Psoas muscle (tissue), 8 donors: ENCODE measurements around the gene SUFU. TPM values are rescaled to one million over a fixed set of nuclear protein-coding genes. Genes with fewer than 3 reads are reported as not detected.

ENCODE experiments used
- ATAC-seq, 4 donors: fragments of 200-7000 bp; cut with Tn5 transposase; one replicate each; pipeline ENCODE4 v1.9.1; 2020; ENCODE audit warnings: moderate library complexity in 3 of 4, mild to moderate bottlenecking in 2 of 4
- DNase-seq, 2 donors: peaks; one replicate each; pipeline ENCODE4 v3.0.0-alpha.2; 2020
- H3K27ac ChIP-seq: fragments of 200-600 bp; one replicate; pipeline ENCODE4 v1.8.0; 2022
- H3K27me3 ChIP-seq, 3 donors: fragments of 200-600 bp in 1 of 3; one replicate each; pipeline versions ENCODE4 v1.6.1 to v1.8.0; 2013 to 2022; ENCODE audit warnings: low read length in 2 of 3, mild to moderate bottlenecking in 2 of 3, moderate library complexity in 1 of 3; ENCODE audit not compliant: insufficient read depth in 3 of 3
- H3K36me3 ChIP-seq, 2 donors: fragments of 200-600 bp in 1 of 2; one replicate each; pipeline versions ENCODE4 v1.6.1 to v1.8.0; 2013 to 2022; ENCODE audit warnings: low read depth in 1 of 2, mild to moderate bottlenecking in 1 of 2, moderate library complexity in 1 of 2; ENCODE audit not compliant: insufficient read depth in 1 of 2
- H3K4me1 ChIP-seq: fragments of 200-600 bp; one replicate; pipeline ENCODE4 v1.8.0; 2022
- H3K4me3 ChIP-seq: fragments of 200-600 bp; one replicate; pipeline ENCODE4 v1.8.0; 2022; ENCODE audit warnings: mild to moderate bottlenecking
- H3K9me3 ChIP-seq: fragments of 200-600 bp; one replicate; pipeline ENCODE4 v1.8.0; 2022
- CTCF ChIP-seq: fragments of 200-600 bp; IDR thresholded peaks from one replicate; pipeline ENCODE4 v1.8.0; 2022; ENCODE audit warnings: antibody characterized with exemption
- WGBS, 3 donors: extraction: QIAGEN DNeasy Blood & Tissue Kit; methylation state at CpG; one replicate each; pipeline versions ENCODE4 v1.1.6 to v1.1.7; 2013; 5-methylcytosine and 5-hydroxymethylcytosine counted together
- intact Hi-C, 2 donors: fragments of 100-400 bp; cut with DNase I; formaldehyde crosslinking; loops; one replicate each; pipeline versions ENCODE4 v1.11.0 to v1.14.2; 2022
- polyA plus RNA-seq, 3 donors: library from polyadenylated mRNA; stranded (reverse); fragments of 200-250 nt; gene quantifications; one replicate each; pipeline ENCODE4 v1.2.3, GENCODE V29; 2013
- total RNA-seq, 4 donors: library from RNA; stranded (reverse); fragmentation: NEBNext Ultra II Directional in 2 of 4; extraction: Animal tissue kit (Norgen Biotek cat#: 25700) in 2 of 4; gene quantifications; one replicate each; pipeline versions ENCODE4 v1.2.1 to v1.2.4, GENCODE V29; 2021 to 2023
- donor health status: healthy with polysubstance abuse.
- donor health status: DM: no; HTN: no; CAD: no; lungs with moderate emphysema.
- donor health status: Bipolar disorder and iron deficiency.
- donor health status: healthy.
- donor health status: DM: yes; HTN: yes; CAD: no.
- donor health status: DM: no; HTN: no; CAD: no.
- donor health status: DM: no; HTN: no; CAD: no.
- donor health status: DM: yes; HTN: yes; CAD: no.

The SUFU gene
- total and polyA plus RNA-seq, 7 donors: 2.1 to 6.8 (median 5.1) TPM

DNA sequence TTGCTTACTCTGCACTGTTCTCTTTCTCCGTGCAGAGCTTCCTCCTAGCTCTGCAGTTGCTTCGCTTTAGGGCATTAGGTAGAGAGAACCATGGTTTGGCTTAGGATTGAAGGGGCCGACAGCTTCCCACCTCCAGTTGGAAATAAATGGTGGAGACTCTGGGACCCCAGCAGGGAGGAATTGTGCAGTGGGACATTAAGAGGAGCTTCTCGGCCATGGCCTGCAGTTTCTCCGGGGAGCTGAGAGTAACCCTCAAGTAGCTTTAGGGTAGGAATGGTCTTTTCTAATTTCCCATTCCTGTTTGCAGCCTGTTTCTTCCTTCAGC, 1.2 kb downstream of the SUFU start:
- ATAC-seq: no peak
- WGBS, 3 donors: 14 to 26% (median 25%) methylated on average over 5 of the region's 5 CpGs

GRCh38 chr10:102505462-102506115, 1.8 kb downstream of the SUFU start:
- WGBS, 3 donors: 53 to 59% (median 57%) methylated on average over 10 of the region's 10 CpGs
- peaks cover 47% of the 10 kb centered on the region for H3K4me1 ChIP-seq
- peak overlapping the region; percentile 94 for H3K4me3 ChIP-seq
- no peaks in the 10 kb centered on the region for H3K9me3 ChIP-seq
- TF ChIP-seq CTCF: no peak
- DNase-seq (peak; percentile 34 to 63), ATAC-seq (no peak)
- peak overlapping the region; percentile 75 for H3K27ac ChIP-seq
- intact Hi-C loops: loop anchor here (2.0 to 5.0 kb wide), 2 partner anchors 47 to 79 kb away; no protein-coding TSS in a partner anchor
- peaks cover 0 to 19% of the 10 kb centered on the region in 2 donors for H3K36me3 ChIP-seq
- H3K27me3 ChIP-seq: no peaks in the 10 kb centered on the region

More for the DNA sequence above, 1.2 kb downstream of the SUFU start:
- Histone ChIP-seq H3K4me1 (peaks cover 49% of the 10 kb centered on the region), H3K27me3 (no peaks in the 10 kb centered on the region), H3K36me3 (peaks cover 0 to 13% of the 10 kb centered on the region in 2 donors), H3K27ac (peak overlapping the region; percentile 75), H3K4me3 (peak overlapping the region; percentile 94), H3K9me3 (no peaks in the 10 kb centered on the region)
- no peak for TF ChIP-seq CTCF
- no peak for DNase-seq
- intact Hi-C loops: loop anchor here (2.0 to 5.0 kb wide), 3 partner anchors 47 to 353 kb away; partner anchors contain the start of gene NOLC1 (in 1 of the 2)

- no peak overlapping the region for H3K4me3 ChIP-seq
- intact Hi-C loops: loop anchor here in 1 of 2 donors (5.0 kb wide), 1 partner anchor 45 kb away; no protein-coding TSS in a partner anchor
- peaks cover 0 to 36% of the 10 kb centered on the region in 2 donors for H3K36me3 ChIP-seq
- ATAC-seq (no peak), DNase-seq (no peak)
- TF ChIP-seq CTCF: no peak
- H3K27me3 ChIP-seq: no peaks in the 10 kb centered on the region
- H3K9me3 ChIP-seq: no peaks in the 10 kb centered on the region
- H3K4me1 ChIP-seq: peaks cover 42% of the 10 kb centered on the region
- 38 to 71% (median 54%) methylated on average over 3 of the region's 3 CpGs for WGBS, 3 donors
- H3K27ac ChIP-seq: no peak overlapping the region
Measured at GRCh38 chr10:102507521-102507920, 3.7 kb downstream of the SUFU start.

DNA sequence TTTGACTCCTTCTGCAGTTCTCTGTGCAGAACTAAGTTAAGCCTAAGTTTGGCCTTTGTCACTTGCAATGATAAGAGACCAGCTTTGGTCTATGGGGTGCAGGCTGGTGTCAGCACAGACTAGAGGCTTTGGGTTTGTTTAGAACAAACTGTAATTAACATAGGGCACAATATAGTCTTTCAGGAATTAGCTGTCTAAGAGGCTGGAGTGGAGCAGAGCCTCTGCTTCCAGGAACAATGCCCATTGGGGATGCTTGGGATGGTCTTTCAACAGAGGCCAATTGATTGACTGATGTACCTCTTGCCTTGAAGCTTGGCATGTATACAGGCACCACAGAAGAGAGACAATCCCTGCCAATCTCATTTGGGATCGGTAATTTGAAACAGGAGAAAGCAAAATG, 4.7 kb downstream of the SUFU start:
- no peak for TF ChIP-seq CTCF
- Histone ChIP-seq H3K4me3 (no peak overlapping the region), H3K27me3 (no peaks in the 10 kb centered on the region), H3K36me3 (peaks cover 1 to 44% of the 10 kb centered on the region in 2 donors), H3K27ac (no peak overlapping the region), H3K9me3 (no peaks in the 10 kb centered on the region), H3K4me1 (peaks cover 39% of the 10 kb centered on the region)
- ATAC-seq (no peak), DNase-seq (no peak)
- intact Hi-C loops: loop anchor here in 1 of 2 donors (5.0 kb wide), 1 partner anchor 44 kb away; no protein-coding TSS in a partner anchor
- 24 to 33% (median 29%) methylated on average over 1 of the region's 1 CpG for WGBS, 3 donors
